ENCODE measurements around the gene DHRSX. TPM values are rescaled to one million over a fixed set of nuclear protein-coding genes. Genes with fewer than 3 reads are reported as not detected.

Gene DHRSX
- total and polyA plus RNA-seq, 2 donors (not counting 1 experiment from before 2014, with no cell fraction given), result 23.7 to 25.6 TPM

DNA sequence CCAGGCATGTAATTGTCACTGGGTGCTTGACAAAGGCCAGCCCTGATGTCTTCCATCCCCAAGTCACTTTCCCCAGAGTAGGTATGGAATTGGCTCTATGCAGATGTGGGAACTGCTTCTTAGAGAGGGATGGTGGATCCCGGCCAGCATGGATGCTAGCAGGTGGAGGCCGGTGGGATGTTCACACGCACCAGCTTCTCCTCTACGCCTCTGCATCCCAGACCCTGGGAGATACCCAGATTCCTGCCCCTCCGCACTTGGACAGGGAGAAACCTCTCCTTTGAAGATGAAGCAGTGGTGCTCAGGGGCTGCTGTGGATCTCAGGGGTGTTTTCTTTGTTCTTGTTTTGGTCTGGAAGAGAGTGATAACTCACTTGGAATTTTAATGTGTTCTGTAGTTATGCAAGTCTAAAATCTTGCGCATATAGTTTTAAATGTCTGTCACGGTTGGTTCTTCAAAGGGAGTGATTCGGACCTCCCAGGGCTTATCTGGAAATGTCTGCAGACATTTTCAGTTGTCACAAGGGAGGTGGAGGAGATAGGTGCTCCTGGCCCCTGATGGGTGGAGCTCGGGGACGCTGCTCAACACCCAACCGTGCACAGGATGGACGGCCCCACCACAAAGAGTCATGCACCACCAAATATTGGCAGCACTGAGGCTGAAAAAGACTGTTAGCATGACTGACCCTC lies 308.0 kb downstream of the DHRSX start:
- no peak for DNase-seq (ENCODE audit: low read depth in 2 of 2)
- H3K27ac ChIP-seq (ENCODE audit: insufficient read depth, low read length), result no peak overlapping the region
- H4K20me1 ChIP-seq (ENCODE audit: control insufficient read depth, extremely low read depth, insufficient read depth, low read length), result no peaks in the 10 kb centered on the region
- no peak overlapping the region for H3K4me2 ChIP-seq (ENCODE audit: extremely low read depth, insufficient read depth, low read length)
- H3K9me3 ChIP-seq (ENCODE audit: control insufficient read depth, insufficient read depth, low read depth, low read length), result no peaks in the 10 kb centered on the region
- H3K4me3 ChIP-seq (replicated peaks in 1 of 4; ENCODE audit: control extremely low read depth in 1 of 4, insufficient read depth in 1 of 4, low read depth in 3 of 4, low read length in 4 of 4), result no peak overlapping the region
- H3K9ac ChIP-seq (ENCODE audit: insufficient read depth, low read length), result no peak overlapping the region
- no peaks in the 10 kb centered on the region for H3K36me3 ChIP-seq (ENCODE audit: control insufficient read depth, insufficient read depth, low read length)
- no peaks in the 10 kb centered on the region for H3K4me1 ChIP-seq (ENCODE audit: control insufficient read depth, extremely low read depth, insufficient read depth, low read length)
- no peak overlapping the region for H2AFZ ChIP-seq (ENCODE audit: low read length)
- no peaks in the 10 kb centered on the region for H3K79me2 ChIP-seq (ENCODE audit: control insufficient read depth, insufficient read depth, low read length)
- H3K27me3 ChIP-seq (ENCODE audit: control insufficient read depth, insufficient read depth, low read length), result no peaks in the 10 kb centered on the region
- TF ChIP-seq, protein P1, sequence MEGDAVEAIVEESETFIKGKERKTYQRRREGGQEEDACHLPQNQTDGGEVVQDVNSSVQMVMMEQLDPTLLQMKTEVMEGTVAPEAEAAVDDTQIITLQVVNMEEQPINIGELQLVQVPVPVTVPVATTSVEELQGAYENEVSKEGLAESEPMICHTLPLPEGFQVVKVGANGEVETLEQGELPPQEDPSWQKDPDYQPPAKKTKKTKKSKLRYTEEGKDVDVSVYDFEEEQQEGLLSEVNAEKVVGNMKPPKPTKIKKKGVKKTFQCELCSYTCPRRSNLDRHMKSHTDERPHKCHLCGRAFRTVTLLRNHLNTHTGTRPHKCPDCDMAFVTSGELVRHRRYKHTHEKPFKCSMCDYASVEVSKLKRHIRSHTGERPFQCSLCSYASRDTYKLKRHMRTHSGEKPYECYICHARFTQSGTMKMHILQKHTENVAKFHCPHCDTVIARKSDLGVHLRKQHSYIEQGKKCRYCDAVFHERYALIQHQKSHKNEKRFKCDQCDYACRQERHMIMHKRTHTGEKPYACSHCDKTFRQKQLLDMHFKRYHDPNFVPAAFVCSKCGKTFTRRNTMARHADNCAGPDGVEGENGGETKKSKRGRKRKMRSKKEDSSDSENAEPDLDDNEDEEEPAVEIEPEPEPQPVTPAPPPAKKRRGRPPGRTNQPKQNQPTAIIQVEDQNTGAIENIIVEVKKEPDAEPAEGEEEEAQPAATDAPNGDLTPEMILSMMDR (conservative IDR thresholded peaks at IDR 0.05 in 1 of 2, IDR thresholded peaks at IDR 0.05 in 1 of 2; ENCODE audit: low read depth in 1 of 2, low read length in 2 of 2), result no peak
- TF ChIP-seq EZH2 (IDR thresholded peaks at IDR 0.05; ENCODE audit: low read length, missing control alignments), result no peak

DNA sequence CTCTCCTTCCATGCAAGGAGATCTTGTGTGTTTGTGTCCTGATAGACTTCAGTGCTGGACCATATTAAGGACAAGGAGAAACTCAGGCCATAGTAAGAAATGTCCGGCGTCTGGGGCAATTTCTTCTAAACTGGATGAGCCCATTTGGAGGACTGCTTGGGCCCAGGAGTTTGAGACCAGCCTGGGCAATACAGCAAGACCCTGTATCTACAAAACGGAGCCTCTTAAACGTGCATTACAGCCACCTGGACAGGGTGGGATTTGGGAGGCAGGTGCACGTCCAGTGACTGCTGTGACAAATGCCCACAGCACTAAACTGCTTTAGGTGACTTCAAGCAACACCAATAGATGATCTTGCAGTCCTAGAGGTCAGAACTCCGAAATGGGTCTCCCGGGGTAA lies 311.9 kb downstream of the DHRSX start:
- no peak overlapping the region for H3K9ac ChIP-seq (ENCODE audit: insufficient read depth, low read length)
- no peak overlapping the region for H3K4me2 ChIP-seq (ENCODE audit: extremely low read depth, insufficient read depth, low read length)
- H3K36me3 ChIP-seq (ENCODE audit: control insufficient read depth, insufficient read depth, low read length), result no peaks in the 10 kb centered on the region
- DNase-seq (ENCODE audit: low read depth in 2 of 2), result no peak
- no peaks in the 10 kb centered on the region for H3K27me3 ChIP-seq (ENCODE audit: control insufficient read depth, insufficient read depth, low read length)
- TF ChIP-seq EZH2 (IDR thresholded peaks at IDR 0.05; ENCODE audit: low read length, missing control alignments), result no peak
- TF ChIP-seq, protein P1 (conservative IDR thresholded peaks at IDR 0.05 in 1 of 2, IDR thresholded peaks at IDR 0.05 in 1 of 2; ENCODE audit: low read depth in 1 of 2, low read length in 2 of 2), result no peak
- H3K4me1 ChIP-seq (ENCODE audit: control insufficient read depth, extremely low read depth, insufficient read depth, low read length), result no peaks in the 10 kb centered on the region
- H3K9me3 ChIP-seq (ENCODE audit: control insufficient read depth, insufficient read depth, low read depth, low read length), result no peaks in the 10 kb centered on the region
- H3K4me3 ChIP-seq (replicated peaks in 1 of 4; ENCODE audit: control extremely low read depth in 1 of 4, insufficient read depth in 1 of 4, low read depth in 3 of 4, low read length in 4 of 4), result no peak overlapping the region
- no peaks in the 10 kb centered on the region for H4K20me1 ChIP-seq (ENCODE audit: control insufficient read depth, extremely low read depth, insufficient read depth, low read length)
- H3K79me2 ChIP-seq (ENCODE audit: control insufficient read depth, insufficient read depth, low read length), result no peaks in the 10 kb centered on the region
- H3K27ac ChIP-seq (ENCODE audit: insufficient read depth, low read length), result no peak overlapping the region
- no peak overlapping the region for H2AFZ ChIP-seq (ENCODE audit: low read length)

DNA sequence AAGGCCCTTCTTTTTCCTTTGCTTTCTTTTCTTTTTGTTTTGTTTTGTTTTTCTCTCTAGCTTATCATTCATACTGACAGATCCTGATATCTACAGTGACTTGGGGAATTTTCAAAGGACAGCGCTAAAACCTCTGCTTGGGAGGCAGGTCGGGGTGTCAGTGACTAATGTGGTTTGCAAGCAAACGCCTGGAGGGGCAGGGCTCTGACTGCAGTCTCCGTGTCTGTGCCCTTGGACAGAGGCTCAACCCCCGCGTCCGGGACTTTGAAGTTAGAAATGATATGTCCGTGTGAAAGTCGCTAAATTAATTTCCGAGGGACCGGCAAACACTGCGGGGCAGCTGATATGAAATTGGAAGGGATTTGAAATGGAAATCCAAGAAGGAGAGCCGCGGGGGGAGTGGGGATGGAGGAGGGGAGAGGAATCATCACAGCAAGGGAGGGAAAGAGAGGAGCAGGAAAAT lies 312.4 kb downstream of the DHRSX start:
- H3K9me3 ChIP-seq (ENCODE audit: control insufficient read depth, insufficient read depth, low read depth, low read length), result no peaks in the 10 kb centered on the region
- H3K79me2 ChIP-seq (ENCODE audit: control insufficient read depth, insufficient read depth, low read length), result no peaks in the 10 kb centered on the region
- DNase-seq (ENCODE audit: low read depth in 2 of 2), result no peak
- H2AFZ ChIP-seq (ENCODE audit: low read length), result no peak overlapping the region
- no peak overlapping the region for H3K4me3 ChIP-seq (replicated peaks in 1 of 4; ENCODE audit: control extremely low read depth in 1 of 4, insufficient read depth in 1 of 4, low read depth in 3 of 4, low read length in 4 of 4)
- H3K4me1 ChIP-seq (ENCODE audit: control insufficient read depth, extremely low read depth, insufficient read depth, low read length), result no peaks in the 10 kb centered on the region
- no peak overlapping the region for H3K27ac ChIP-seq (ENCODE audit: insufficient read depth, low read length)
- TF ChIP-seq, protein P1 (conservative IDR thresholded peaks at IDR 0.05 in 1 of 2, IDR thresholded peaks at IDR 0.05 in 1 of 2; ENCODE audit: low read depth in 1 of 2, low read length in 2 of 2), result no peak
- no peak for TF ChIP-seq EZH2 (IDR thresholded peaks at IDR 0.05; ENCODE audit: low read length, missing control alignments)
- no peaks in the 10 kb centered on the region for H3K36me3 ChIP-seq (ENCODE audit: control insufficient read depth, insufficient read depth, low read length)
- H3K9ac ChIP-seq (ENCODE audit: insufficient read depth, low read length), result no peak overlapping the region
- H3K27me3 ChIP-seq (ENCODE audit: control insufficient read depth, insufficient read depth, low read length), result no peaks in the 10 kb centered on the region
- no peak overlapping the region for H3K4me2 ChIP-seq (ENCODE audit: extremely low read depth, insufficient read depth, low read length)
- no peaks in the 10 kb centered on the region for H4K20me1 ChIP-seq (ENCODE audit: control insufficient read depth, extremely low read depth, insufficient read depth, low read length)
